ENCODE measurements around the gene MME.

MME gene

GRCh38 chr3:155070316-155070715 lies 9.8 kb upstream of the MME start:
- TF ChIP-seq GATA2 (IDR thresholded peaks at IDR 0.05; ENCODE audit: low read depth, low read length): no peak
- TF ChIP-seq GATA3 (IDR thresholded peaks at IDR 0.05; ENCODE audit: low read depth, low read length): no peak

DNA sequence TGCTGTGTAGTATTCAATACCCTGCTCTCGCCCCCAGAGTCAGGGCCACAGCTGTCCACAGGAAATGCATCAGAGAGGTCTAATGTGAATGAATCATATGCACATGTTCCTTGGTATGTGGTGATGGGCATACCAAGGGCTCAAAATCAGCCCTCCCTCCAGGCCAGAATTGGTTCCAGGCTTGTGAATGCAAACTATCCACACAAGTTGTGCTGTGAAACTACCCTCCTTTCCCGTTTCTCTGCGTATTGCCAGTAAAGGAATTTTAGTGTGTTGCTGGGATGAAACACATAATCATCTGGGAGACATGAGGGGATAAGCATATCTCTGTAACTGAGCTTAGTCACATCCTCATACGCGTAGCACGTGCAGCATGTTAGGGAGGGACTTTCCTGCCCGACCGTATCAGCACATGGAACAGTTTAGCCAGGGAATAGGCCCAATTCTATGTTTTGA lies 9.2 kb upstream of the MME start:
- TF ChIP-seq GATA2 (IDR thresholded peaks at IDR 0.05; ENCODE audit: low read depth, low read length): no peak
- no peak for TF ChIP-seq GATA3 (IDR thresholded peaks at IDR 0.05; ENCODE audit: low read depth, low read length)

- TF ChIP-seq GATA3 (IDR thresholded peaks at IDR 0.05; ENCODE audit: low read depth, low read length) (no peak), GATA2 (IDR thresholded peaks at IDR 0.05; ENCODE audit: low read depth, low read length) (no peak)
Measured at GRCh38 chr3:155075200-155075599, 4.9 kb upstream of the MME start.

GRCh38 chr3:155076888-155077287 lies 3.2 kb upstream of the MME start:
- no peak for TF ChIP-seq GATA2 (IDR thresholded peaks at IDR 0.05; ENCODE audit: low read depth, low read length)
- TF ChIP-seq GATA3 (IDR thresholded peaks at IDR 0.05; ENCODE audit: low read depth, low read length): no peak

DNA sequence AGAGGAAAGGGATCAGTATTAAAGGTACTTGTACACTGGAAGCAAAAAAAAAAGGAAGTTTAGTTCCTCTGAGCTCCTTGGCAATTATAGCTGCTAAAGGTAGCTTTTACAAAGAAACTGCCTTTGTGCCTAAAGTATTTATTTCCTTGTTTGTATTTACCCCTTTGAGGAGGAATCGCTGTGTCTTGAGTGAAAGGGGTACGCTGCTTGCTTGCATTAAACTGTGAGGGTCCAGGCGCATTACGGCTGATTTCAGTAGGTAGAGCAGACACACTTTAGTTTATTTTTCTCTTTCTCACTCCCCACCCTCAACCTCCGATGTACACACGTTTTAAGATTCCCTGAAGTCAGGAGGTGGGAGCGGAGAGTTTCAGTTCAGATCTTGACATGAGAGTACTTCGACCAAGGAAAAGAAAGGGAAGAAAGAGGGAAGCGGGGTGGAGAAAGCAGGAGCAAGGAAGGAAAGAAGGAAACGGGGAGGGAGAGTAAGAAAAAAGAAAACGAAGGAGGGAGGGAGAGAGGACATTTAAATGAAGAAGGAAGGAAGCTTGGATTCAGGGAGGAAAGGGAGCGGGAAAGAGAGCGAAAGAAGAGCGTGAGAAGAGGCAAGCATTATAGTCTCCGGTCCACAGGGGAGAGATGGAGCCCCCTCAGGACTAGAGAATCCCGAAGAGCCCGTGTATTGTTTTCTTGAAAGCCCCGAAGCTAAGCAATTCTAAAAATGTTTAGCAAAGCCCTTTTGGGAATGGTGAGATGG lies 1.2 kb upstream of the MME start:
- TF ChIP-seq GATA3 (IDR thresholded peaks at IDR 0.05; ENCODE audit: low read depth, low read length): no peak
- no peak for TF ChIP-seq GATA2 (IDR thresholded peaks at IDR 0.05; ENCODE audit: low read depth, low read length)

DNA sequence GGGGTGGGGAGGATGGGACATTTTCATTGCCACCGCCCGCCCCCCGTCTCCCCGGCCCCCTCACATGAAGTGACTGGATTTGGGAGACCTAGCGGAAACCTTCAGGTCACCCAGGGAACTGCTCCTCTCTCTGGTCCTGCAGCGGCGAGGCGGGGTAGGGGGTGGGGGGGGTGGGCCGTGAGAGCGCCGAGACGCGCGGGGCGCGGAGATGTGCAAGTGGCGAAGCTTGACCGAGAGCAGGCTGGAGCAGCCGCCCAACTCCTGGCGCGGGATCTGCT lies 712 bp upstream of the MME start:
- TF ChIP-seq GATA3 (IDR thresholded peaks at IDR 0.05; ENCODE audit: low read depth, low read length): no peak
- TF ChIP-seq GATA2 (IDR thresholded peaks at IDR 0.05; ENCODE audit: low read depth, low read length): no peak

- TF ChIP-seq GATA3 (IDR thresholded peaks at IDR 0.05; ENCODE audit: low read depth, low read length) (no peak), GATA2 (IDR thresholded peaks at IDR 0.05; ENCODE audit: low read depth, low read length) (no peak)
Measured at GRCh38 chr3:155080692-155081091, 573 bp downstream of the MME start.

DNA sequence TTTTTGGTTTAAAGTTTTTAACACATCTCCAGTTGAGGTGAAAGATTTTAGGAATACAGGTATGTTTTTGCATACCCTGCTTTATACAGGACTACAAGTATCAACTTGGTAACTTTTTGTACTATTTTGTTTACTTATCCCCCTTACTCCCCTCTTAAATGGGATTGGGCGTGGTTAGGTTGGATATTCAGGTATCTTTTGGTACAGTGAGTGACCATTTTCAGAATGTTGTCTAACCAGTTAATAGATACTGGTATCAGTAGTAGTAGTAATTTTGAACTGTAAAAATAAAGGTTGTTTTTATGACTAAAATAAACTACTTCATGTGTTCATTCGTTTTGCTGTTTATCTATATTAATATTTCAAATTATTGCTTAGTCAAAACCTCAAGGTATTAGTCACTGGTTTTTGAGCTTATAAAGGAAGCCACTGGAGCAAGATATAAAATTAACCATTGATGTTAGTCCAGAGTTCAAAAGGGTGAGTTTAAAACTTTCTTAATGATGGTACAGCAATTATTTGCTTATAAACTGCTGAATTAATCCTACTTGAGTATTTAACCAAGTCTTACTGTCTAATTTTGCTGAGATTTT lies 3.3 kb downstream of the MME start:
- TF ChIP-seq GATA2 (IDR thresholded peaks at IDR 0.05; ENCODE audit: low read depth, low read length): no peak
- no peak for TF ChIP-seq GATA3 (IDR thresholded peaks at IDR 0.05; ENCODE audit: low read depth, low read length)

DNA sequence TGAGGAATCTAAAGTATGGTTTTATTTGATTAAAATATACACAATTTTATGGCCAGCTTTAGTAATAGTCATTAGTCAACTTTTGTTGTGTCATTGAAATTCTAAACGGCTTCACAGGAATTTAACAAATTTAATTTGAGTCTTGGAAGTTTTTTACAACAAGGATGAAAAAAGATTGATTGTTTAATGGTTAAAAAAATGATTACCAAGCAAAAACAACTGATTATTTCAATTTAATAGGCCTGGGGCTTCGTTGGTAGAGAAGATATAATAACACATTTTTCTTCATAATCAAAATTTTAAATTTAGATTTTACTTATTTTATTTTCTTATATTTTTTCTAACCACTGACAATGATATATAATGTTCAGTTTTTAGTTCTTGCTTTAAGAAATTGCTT lies 4.4 kb downstream of the MME start:
- TF ChIP-seq GATA2 (IDR thresholded peaks at IDR 0.05; ENCODE audit: low read depth, low read length): no peak
- TF ChIP-seq GATA3 (IDR thresholded peaks at IDR 0.05; ENCODE audit: low read depth, low read length): no peak

- no peak for TF ChIP-seq GATA3 (IDR thresholded peaks at IDR 0.05; ENCODE audit: low read depth, low read length)
- TF ChIP-seq GATA2 (IDR thresholded peaks at IDR 0.05; ENCODE audit: low read depth, low read length): no peak
Measured at GRCh38 chr3:155086051-155086450, 5.9 kb downstream of the MME start.

- TF ChIP-seq GATA3 (IDR thresholded peaks at IDR 0.05; ENCODE audit: low read depth, low read length) (no peak), GATA2 (IDR thresholded peaks at IDR 0.05; ENCODE audit: low read depth, low read length) (no peak)
Measured at GRCh38 chr3:155088706-155089345, 8.7 kb downstream of the MME start.

DNA sequence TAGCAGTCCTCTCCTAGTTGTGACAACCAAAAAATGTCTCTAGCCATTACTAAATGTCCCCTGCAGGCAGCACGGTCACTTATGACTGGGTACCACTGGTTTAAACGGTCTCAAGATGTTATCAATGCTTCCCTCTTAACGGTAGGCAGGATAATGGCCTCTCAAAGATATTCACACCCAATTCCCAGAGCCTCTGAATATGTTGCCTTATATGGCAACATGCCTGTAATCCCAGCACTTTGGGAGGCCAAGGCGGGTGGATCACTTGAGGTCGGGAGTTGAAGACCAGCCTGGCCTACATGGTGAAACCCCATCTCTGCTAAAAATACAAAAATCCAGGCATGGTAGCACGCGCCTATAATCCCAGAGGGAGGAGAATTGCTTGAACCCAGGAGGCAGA lies 9.4 kb downstream of the MME start:
- no peak for TF ChIP-seq GATA2 (IDR thresholded peaks at IDR 0.05; ENCODE audit: low read depth, low read length)
- no peak for TF ChIP-seq GATA3 (IDR thresholded peaks at IDR 0.05; ENCODE audit: low read depth, low read length)

- TF ChIP-seq GATA2 (IDR thresholded peaks at IDR 0.05; ENCODE audit: low read depth, low read length): no peak
- no peak for TF ChIP-seq GATA3 (IDR thresholded peaks at IDR 0.05; ENCODE audit: low read depth, low read length)
Measured at GRCh38 chr3:155093261-155093660, 13.1 kb downstream of the MME start.

GRCh38 chr3:155096303-155097008 lies 16.3 kb downstream of the MME start:
- TF ChIP-seq GATA2 (IDR thresholded peaks at IDR 0.05; ENCODE audit: low read depth, low read length) (no peak), GATA3 (IDR thresholded peaks at IDR 0.05; ENCODE audit: low read depth, low read length) (no peak)

DNA sequence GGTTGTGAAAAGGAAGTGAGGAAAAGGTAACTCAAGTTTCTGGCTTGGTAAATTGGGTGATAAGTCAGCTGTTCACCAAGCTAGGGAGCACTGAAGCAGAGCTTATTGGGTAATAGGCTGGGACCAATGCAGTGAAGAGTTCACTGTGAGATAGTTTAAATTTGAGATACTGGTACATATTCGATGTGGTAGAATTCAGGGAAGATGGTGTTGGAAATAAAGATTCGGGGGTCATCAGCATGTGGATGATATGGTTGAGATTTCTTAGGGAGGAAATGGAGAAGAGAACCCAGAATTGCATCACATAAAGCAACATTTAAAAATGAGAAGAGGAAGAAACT lies 16.9 kb downstream of the MME start:
- no peak for TF ChIP-seq GATA2 (IDR thresholded peaks at IDR 0.05; ENCODE audit: low read depth, low read length)
- TF ChIP-seq GATA3 (IDR thresholded peaks at IDR 0.05; ENCODE audit: low read depth, low read length): no peak

Measured in SH-SY5Y (cell line).